HepG2 (cell line): Measurements from ENCODE around the gene DDX46. TPM values are rescaled to one million over a fixed set of nuclear protein-coding genes. Genes with fewer than 3 reads are reported as not detected.

Experiments
- ATF1 ChIP-seq: IDR thresholded peaks from 2 replicates; pipeline ENCODE4 v1.6.1; 2016; ENCODE audit warnings: mild to moderate bottlenecking, control low read depth
- ERF ChIP-seq: IDR thresholded peaks from 2 replicates; pipeline ENCODE4 v1.6.1; 2018; ENCODE audit warnings: missing biosample characterization, missing genetic modification reagents
- MBD4 ChIP-seq: IDR thresholded peaks from 2 replicates; pipeline ENCODE4 v1.6.1; 2012; ENCODE audit warnings: low read length, inconsistent platforms, borderline replicate concordance
- NR2C2 ChIP-seq: sonication (generic); formaldehyde crosslinking; IDR thresholded peaks from 2 replicates; pipeline ENCODE4 v1.4.0; 2020; ENCODE audit warnings: missing genetic modification reagents, mild to moderate bottlenecking, moderate library complexity, borderline replicate concordance
- TGIF2 ChIP-seq: IDR thresholded peaks from 2 replicates; pipeline ENCODE4 v1.6.1; 2016; ENCODE audit warnings: control low read depth, missing compliant biosample characterization
- ZNF530 ChIP-seq: sonication (generic); formaldehyde crosslinking; IDR thresholded peaks from 2 replicates; pipeline ENCODE4 v1.5.0; 2020; ENCODE audit warnings: low read depth, mild to moderate bottlenecking, missing genetic modification reagents
- ZNF724P ChIP-seq: sonication (generic); formaldehyde crosslinking; IDR thresholded peaks from 2 replicates; pipeline ENCODE4 v1.8.0; 2022; ENCODE audit warnings: missing genetic modification reagents, borderline replicate concordance
- polyA plus RNA-seq, 8 experiments: library from polyadenylated mRNA; depleted of rRNA in 3 of 8; stranded (reverse) in 7 of 8; unstranded in 1 of 8; fragments of >200 nt; fragmentation: Illumina TruSeq in 4 of 8; extraction: Trizol in 4 of 8; gene quantifications; 2 replicates each; pipeline versions ENCODE4 v1.2.1 to v1.2.3, GENCODE V29; 2011 to 2016; ENCODE audit warnings: low read depth in 4 of 8, missing spikeins in 1 of 8, mixed read lengths in 1 of 8; ENCODE audit not compliant: insufficient read depth in 1 of 8
- total RNA-seq, 5 experiments: library from RNA; depleted of rRNA; stranded (reverse); fragments of >200 nt; fragmentation: Illumina TruSeq; extraction: Trizol; gene quantifications; 2 replicates each; pipeline ENCODE4 v1.2.3, GENCODE V29; 2016; ENCODE audit warnings: low read depth in 1 of 5
- TF ChIP-seq, protein P1 (sequence below): sonication (generic); formaldehyde crosslinking; IDR thresholded peaks from 2 replicates; pipeline ENCODE4 v1.8.0; 2022; ENCODE audit warnings: mild to moderate bottlenecking, missing genetic modification reagents, moderate library complexity
- TF ChIP-seq, protein P2 (sequence below): sonication (generic); formaldehyde crosslinking; IDR thresholded peaks from 2 replicates; pipeline ENCODE4 v1.9.0; 2022; ENCODE audit warnings: missing genetic modification reagents, mild to moderate bottlenecking, borderline replicate concordance
- TF ChIP-seq, protein P3 (sequence below): sonication (generic); formaldehyde crosslinking; IDR thresholded peaks from 2 replicates; pipeline ENCODE4 v1.5.1; 2020; ENCODE audit warnings: mild to moderate bottlenecking, missing genetic modification reagents, borderline replicate concordance
- TF ChIP-seq, protein P4 (sequence below): sonication (generic); formaldehyde crosslinking; IDR thresholded peaks from 2 replicates; pipeline ENCODE4 v1.8.1; 2022; ENCODE audit warnings: mild to moderate bottlenecking, missing genetic modification reagents
- TF ChIP-seq, protein P5 (sequence below): sonication (generic); formaldehyde crosslinking; IDR thresholded peaks from 2 replicates; pipeline ENCODE4 v1.5.1; 2020; ENCODE audit warnings: mild to moderate bottlenecking, missing genetic modification reagents, borderline replicate concordance
- TF ChIP-seq, protein P6 (sequence below): conservative IDR thresholded peaks from 2 replicates; pipeline ENCODE4 v1.6.1; 2018; ENCODE audit warnings: missing genetic modification reagents

Gene DDX46
- total and polyA plus RNA-seq, 2 of the 13 experiments (the other 11 are each of a cell fraction or from before 2014, with no cell fraction given) = 27.3 to 59.3 TPM

DNA sequence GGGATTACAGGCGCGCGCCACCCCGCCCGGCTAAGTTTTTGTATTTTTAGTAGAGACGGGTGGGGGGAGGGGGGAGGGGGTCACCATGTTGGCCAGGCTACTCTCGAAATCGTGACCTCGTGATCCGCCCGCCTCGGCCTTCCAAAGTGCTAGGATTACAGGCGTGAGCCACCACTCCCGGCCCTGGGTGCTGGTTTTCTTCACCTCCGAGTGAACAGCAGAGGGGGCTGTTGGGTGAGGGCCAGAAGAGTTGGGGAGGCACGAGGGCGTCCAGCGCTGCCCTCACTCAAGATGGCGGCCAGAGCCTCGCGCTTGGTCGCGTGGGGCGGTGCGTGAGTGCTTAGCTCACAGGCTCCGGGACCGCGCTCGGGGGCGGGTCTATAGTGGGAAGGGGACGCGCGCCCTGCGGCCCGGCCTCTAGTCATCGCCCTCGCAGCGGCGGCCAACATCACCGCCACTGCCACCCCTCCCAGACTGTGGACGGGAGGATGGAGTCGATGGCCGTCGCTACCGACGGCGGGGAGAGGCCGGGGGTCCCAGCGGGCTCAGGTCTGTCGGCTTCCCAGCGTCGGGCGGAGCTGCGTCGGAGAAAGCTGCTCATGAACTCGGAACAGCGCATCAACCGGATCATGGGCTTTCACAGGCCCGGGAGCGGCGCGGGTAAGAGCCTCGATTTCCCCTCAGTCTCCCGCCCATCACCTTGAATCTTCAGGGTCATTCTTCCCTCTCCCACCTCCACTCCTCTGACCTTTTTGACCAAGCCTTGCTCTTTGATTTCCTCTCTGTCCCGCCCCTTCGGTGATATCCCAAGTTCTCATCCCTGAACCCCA, 20.2 kb upstream of the DDX46 start, which contains the start of gene CAMLG (continued):
- TF ChIP-seq TGIF2 (CRISPR knock-in tag) (no peak), ATF1 (CRISPR knock-in tag) (peak; percentile 92), NR2C2 (CRISPR knock-in tag) (peak; percentile 91), MBD4 (no peak), ZNF530 (CRISPR knock-in tag) (no peak), ZNF724P (CRISPR knock-in tag) (peak; percentile 30; the same call in 1 of the 2 replicates), ERF (peak; percentile 99)
- TF ChIP-seq, protein P1, sequence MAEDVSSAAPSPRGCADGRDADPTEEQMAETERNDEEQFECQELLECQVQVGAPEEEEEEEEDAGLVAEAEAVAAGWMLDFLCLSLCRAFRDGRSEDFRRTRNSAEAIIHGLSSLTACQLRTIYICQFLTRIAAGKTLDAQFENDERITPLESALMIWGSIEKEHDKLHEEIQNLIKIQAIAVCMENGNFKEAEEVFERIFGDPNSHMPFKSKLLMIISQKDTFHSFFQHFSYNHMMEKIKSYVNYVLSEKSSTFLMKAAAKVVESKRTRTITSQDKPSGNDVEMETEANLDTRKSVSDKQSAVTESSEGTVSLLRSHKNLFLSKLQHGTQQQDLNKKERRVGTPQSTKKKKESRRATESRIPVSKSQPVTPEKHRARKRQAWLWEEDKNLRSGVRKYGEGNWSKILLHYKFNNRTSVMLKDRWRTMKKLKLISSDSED (CRISPR knock-in tag) = no peak
- TF ChIP-seq, protein P2, sequence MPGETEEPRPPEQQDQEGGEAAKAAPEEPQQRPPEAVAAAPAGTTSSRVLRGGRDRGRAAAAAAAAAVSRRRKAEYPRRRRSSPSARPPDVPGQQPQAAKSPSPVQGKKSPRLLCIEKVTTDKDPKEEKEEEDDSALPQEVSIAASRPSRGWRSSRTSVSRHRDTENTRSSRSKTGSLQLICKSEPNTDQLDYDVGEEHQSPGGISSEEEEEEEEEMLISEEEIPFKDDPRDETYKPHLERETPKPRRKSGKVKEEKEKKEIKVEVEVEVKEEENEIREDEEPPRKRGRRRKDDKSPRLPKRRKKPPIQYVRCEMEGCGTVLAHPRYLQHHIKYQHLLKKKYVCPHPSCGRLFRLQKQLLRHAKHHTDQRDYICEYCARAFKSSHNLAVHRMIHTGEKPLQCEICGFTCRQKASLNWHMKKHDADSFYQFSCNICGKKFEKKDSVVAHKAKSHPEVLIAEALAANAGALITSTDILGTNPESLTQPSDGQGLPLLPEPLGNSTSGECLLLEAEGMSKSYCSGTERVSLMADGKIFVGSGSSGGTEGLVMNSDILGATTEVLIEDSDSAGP (CRISPR knock-in tag) = peak; percentile 95
- TF ChIP-seq, protein P3, sequence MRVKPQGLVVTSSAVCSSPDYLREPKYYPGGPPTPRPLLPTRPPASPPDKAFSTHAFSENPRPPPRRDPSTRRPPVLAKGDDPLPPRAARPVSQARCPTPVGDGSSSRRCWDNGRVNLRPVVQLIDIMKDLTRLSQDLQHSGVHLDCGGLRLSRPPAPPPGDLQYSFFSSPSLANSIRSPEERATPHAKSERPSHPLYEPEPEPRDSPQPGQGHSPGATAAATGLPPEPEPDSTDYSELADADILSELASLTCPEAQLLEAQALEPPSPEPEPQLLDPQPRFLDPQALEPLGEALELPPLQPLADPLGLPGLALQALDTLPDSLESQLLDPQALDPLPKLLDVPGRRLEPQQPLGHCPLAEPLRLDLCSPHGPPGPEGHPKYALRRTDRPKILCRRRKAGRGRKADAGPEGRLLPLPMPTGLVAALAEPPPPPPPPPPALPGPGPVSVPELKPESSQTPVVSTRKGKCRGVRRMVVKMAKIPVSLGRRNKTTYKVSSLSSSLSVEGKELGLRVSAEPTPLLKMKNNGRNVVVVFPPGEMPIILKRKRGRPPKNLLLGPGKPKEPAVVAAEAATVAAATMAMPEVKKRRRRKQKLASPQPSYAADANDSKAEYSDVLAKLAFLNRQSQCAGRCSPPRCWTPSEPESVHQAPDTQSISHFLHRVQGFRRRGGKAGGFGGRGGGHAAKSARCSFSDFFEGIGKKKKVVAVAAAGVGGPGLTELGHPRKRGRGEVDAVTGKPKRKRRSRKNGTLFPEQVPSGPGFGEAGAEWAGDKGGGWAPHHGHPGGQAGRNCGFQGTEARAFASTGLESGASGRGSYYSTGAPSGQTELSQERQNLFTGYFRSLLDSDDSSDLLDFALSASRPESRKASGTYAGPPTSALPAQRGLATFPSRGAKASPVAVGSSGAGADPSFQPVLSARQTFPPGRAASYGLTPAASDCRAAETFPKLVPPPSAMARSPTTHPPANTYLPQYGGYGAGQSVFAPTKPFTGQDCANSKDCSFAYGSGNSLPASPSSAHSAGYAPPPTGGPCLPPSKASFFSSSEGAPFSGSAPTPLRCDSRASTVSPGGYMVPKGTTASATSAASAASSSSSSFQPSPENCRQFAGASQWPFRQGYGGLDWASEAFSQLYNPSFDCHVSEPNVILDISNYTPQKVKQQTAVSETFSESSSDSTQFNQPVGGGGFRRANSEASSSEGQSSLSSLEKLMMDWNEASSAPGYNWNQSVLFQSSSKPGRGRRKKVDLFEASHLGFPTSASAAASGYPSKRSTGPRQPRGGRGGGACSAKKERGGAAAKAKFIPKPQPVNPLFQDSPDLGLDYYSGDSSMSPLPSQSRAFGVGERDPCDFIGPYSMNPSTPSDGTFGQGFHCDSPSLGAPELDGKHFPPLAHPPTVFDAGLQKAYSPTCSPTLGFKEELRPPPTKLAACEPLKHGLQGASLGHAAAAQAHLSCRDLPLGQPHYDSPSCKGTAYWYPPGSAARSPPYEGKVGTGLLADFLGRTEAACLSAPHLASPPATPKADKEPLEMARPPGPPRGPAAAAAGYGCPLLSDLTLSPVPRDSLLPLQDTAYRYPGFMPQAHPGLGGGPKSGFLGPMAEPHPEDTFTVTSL (CRISPR knock-in tag) = no peak
- TF ChIP-seq, protein P4, sequence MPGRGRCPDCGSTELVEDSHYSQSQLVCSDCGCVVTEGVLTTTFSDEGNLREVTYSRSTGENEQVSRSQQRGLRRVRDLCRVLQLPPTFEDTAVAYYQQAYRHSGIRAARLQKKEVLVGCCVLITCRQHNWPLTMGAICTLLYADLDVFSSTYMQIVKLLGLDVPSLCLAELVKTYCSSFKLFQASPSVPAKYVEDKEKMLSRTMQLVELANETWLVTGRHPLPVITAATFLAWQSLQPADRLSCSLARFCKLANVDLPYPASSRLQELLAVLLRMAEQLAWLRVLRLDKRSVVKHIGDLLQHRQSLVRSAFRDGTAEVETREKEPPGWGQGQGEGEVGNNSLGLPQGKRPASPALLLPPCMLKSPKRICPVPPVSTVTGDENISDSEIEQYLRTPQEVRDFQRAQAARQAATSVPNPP (CRISPR knock-in tag) = peak; percentile 82; the same call in 1 of the 2 replicates
- TF ChIP-seq, protein P5, sequence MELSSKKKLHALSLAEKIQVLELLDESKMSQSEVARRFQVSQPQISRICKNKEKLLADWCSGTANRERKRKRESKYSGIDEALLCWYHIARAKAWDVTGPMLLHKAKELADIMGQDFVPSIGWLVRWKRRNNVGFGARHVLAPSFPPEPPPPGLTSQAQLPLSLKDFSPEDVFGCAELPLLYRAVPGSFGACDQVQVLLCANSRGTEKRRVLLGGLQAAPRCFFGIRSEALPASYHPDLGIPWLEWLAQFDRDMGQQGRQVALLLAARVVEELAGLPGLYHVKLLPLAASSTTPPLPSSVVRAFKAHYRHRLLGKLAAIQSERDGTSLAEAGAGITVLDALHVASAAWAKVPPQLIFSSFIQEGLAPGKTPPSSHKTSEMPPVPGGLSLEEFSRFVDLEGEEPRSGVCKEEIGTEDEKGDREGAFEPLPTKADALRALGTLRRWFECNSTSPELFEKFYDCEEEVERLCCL (CRISPR knock-in tag) = no peak
- TF ChIP-seq, protein P6, sequence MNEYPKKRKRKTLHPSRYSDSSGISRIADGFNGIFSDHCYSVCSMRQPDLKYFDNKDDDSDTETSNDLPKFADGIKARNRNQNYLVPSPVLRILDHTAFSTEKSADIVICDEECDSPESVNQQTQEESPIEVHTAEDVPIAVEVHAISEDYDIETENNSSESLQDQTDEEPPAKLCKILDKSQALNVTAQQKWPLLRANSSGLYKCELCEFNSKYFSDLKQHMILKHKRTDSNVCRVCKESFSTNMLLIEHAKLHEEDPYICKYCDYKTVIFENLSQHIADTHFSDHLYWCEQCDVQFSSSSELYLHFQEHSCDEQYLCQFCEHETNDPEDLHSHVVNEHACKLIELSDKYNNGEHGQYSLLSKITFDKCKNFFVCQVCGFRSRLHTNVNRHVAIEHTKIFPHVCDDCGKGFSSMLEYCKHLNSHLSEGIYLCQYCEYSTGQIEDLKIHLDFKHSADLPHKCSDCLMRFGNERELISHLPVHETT (CRISPR knock-in tag) = no peak; the same call in 1 of the 2 replicates
